IPS-18c (cell line): ENCODE results near the gene DCUN1D2.

Source experiments
- H3K4me3 ChIP-seq: 2 replicates; pipeline ENCODE4 v1.7.0; 2013; ENCODE audit warnings: low read depth, mild to moderate bottlenecking, low read length, moderate library complexity; ENCODE audit not compliant: insufficient read depth
- H3K9me3 ChIP-seq: one replicate; pipeline ENCODE4 v1.6.1; 2013; ENCODE audit warnings: mild to moderate bottlenecking, low read length, moderate library complexity; ENCODE audit not compliant: control insufficient read depth, insufficient read depth

The DCUN1D2 gene

GRCh38 chr13:113413898-113414282, 76.6 kb downstream of the DCUN1D2 start:
- Histone ChIP-seq H3K4me3 (no peak overlapping the region), H3K9me3 (no peaks in the 10 kb centered on the region)

GRCh38 chr13:113413178-113413897, 77.2 kb downstream of the DCUN1D2 start:
- no peaks in the 10 kb centered on the region for H3K9me3 ChIP-seq
- H3K4me3 ChIP-seq: no peak overlapping the region

DNA sequence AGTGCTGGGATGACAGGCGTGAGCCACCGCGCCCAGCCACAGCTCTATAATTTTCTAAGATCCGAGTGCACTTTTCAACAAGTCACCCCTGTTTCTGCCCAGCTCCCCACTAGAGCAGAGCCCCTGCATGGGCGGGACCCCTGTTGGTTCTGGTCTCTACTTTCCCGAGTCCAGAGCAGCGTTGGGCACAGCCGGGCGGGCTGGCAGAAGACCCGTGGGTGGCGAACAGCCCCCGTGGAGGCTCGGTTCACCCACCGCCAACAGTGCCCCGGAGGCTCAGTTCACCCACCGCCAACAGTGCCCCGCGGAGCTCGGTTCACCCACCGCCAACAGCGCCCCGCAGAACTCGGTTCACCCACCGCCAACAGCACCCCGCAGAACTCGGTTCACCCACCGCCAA, 78.1 kb downstream of the DCUN1D2 start:
- H3K9me3 ChIP-seq: no peaks in the 10 kb centered on the region
- no peak overlapping the region for H3K4me3 ChIP-seq

DNA sequence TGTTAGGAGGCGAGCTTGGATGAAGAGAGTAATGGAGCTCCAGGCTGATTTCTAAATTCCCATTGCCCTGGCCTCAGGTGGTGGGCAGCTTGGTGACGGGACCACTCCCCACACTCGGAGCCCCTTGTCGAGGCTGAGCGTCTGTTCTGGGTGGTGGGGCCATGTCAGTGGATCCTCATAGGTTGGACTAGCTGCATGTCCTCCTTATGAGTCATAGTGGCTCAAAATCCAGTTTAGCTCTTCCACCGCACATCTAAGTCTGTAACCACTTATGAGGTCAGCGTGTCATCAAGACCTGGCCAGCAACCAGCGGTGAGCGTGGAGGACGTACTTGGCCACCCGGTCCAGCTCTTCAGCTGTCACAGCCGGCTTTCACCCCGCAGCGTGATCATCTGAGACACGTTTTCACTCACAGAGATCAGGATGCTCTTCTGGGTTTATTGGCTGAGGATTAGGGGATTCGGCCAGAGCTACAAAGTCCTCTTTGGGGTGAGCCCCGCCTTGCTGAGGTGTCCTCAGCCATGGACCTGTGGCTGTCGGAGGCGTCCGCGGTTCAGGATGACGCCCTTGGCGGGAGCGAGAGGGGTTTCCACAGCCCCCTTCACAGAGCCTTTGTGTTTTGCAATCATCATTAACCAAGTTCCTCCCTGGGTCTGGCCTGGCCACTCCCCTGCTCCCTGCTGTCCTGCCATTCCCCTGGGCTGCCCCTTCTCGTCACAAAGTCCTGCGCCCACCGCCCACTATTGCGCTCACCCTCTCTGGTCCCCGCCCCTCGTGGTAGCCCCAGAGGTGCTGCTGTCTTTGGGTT, 79.1 kb downstream of the DCUN1D2 start:
- H3K9me3 ChIP-seq: no peaks in the 10 kb centered on the region
- no peak overlapping the region for H3K4me3 ChIP-seq

- Histone ChIP-seq H3K9me3 (no peaks in the 10 kb centered on the region), H3K4me3 (no peak overlapping the region)
Observed at GRCh38 chr13:113410472-113411201, 79.9 kb downstream of the DCUN1D2 start.

DNA sequence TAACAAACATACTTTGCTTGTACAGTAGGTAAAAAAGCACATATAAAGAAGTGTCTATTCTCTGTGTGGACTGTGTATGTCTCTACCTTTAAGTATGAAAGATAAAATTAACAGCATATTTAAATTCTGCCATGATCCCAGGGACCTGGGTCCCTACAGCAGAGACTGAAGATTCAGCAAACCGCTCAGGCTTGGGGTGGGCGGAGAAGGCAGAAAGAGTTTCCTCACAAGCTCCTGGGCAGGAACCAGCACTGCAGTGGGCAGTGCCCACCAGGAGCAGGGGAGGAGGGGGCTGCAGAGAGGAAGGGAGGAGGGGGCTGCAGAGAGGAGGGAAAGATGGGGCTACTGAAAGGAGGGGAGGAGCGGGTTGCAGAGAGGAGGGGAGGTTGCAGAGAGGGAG, 81.9 kb downstream of the DCUN1D2 start:
- no peak overlapping the region for H3K4me3 ChIP-seq
- no peaks in the 10 kb centered on the region for H3K9me3 ChIP-seq

DNA sequence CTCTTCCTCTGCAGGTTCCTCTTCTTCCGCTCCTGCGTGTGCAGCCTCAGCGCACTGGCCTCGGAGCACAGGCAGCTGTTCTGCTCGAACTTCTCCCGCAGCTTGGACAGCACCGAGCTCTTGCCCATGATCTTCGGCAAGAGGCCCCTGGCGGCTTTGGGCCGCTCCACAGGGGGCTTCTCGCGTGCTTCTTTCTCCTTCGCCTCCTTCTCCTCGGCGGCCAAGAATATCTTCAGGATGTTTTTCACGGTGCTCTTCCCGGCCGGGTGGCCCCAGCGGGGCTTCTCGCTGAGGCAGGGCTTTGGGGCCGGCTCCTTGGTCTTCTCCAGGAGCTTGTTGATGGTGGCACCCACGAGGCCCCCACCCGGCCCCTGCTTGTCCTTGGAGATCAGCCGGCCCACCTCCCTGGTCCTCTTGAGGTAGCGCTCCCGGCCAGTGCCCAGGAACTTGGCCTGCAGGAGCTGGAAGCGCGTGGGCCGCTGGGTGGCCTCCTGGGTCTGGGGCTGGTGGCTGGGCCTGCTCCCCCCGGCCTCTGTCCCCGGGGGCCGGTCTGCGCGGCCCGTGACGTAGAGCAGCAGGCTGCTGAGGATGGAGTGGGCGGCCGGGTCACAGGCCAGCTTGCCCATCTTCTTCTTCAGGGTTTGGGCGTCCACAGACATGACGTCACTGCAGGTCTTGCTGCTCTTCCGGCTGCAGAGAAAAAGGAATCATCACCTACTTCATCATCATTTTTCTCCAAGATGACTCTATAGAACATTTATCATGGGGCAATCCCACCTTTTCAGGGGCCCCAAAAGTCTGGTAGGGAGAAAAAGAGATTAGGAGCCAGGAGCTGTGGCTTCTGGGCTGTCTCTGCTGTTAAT, 82.7 kb downstream of the DCUN1D2 start:
- Histone ChIP-seq H3K9me3 (no peaks in the 10 kb centered on the region), H3K4me3 (no peak overlapping the region)

GRCh38 chr13:113407103-113407530, 83.4 kb downstream of the DCUN1D2 start:
- no peak overlapping the region for H3K4me3 ChIP-seq
- no peaks in the 10 kb centered on the region for H3K9me3 ChIP-seq

- Histone ChIP-seq H3K4me3 (no peak overlapping the region), H3K9me3 (no peaks in the 10 kb centered on the region)
Observed at GRCh38 chr13:113406321-113407102, 84.0 kb downstream of the DCUN1D2 start.
